ENCODE data around the gene LRRC32.
"Not testable (repeated sequence)": the region's sequence is repeated elsewhere in the genome, so short reads cannot be mapped to it uniquely, and the experiment has no call there.

LRRC32 gene

DNA sequence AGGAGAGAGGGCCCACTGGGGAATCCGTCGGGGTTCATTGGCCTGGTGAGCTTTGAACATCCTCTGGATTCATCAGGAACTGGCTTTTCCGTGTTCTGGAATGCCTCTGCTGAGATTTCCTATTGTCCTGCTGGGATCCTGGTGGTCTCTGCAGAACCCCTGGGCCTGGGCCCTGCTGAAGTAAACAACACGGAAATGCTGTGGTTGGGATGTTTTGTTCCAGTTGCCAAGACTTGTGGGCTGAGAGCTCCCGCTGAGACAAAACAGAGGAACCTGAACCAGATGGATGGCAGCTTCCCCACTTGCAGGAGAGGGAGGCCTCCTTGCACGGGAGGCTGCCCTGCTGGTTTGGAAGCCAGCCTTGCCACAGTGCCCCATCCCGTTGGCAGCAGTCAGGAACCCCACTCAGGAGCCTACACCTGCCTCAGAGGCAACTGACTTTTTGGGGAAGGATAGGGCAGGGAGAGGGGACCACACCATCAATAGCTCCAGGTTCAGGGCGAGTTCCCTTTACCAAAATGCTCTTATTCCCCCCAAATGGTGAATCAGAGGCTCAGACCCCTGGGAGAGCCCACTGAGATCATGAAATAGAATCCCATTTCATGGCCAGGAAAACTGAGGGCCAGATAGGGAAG, 60.7 kb downstream of the LRRC32 start:
- DNase-seq = no peak

DNA sequence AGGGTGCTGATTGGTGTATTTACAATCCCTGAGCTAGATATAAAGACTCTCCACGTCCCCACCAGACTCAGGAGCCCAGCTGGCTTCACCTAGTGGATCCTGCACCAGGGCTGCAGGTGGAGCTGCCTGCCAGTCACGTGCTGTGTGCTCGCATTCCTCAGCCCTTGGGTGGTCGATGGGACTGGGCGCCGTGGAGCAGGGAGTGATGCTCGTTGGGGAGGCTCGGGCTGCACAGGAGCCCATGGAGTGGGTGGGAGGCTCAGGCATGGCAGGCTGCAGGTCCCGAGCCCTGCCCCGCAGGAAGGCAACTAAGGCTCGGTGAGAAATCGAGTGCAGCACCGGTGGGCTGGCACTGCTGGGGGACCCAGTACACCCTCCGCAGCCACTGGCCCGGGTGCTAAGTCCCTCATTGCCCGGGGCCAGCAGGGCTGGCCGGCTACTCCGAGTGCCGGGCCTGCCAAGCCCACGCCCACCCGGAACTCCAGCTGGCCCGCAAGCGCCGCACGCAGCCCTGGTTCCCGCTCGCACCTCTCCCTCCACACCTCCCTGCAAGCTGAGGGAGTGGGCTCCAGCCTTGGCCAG, 61.6 kb downstream of the LRRC32 start:
- not testable (repeated sequence) for DNase-seq

GRCh38 chr11:76608228-76608627, 62.3 kb downstream of the LRRC32 start:
- not testable (repeated sequence) for DNase-seq

Measured in NCI-H226 (cell line).